Mononuclear cell (primary cell): Measurements from ENCODE around the gene RAC2. TPM values are rescaled to one million over a fixed set of nuclear protein-coding genes. Genes with fewer than 3 reads are reported as not detected.

ENCODE experiments used
- H3K27me3 ChIP-seq: 2 replicates; pipeline ENCODE4 v1.6.0; 2011; ENCODE audit warnings: low read length, control low read depth; ENCODE audit not compliant: insufficient read depth
- H3K4me1 ChIP-seq: 2 replicates; pipeline ENCODE4 v1.5.1; 2011; ENCODE audit warnings: mild to moderate bottlenecking, low read length, control low read depth; ENCODE audit not compliant: insufficient read depth
- H3K4me3 ChIP-seq: 2 replicates; pipeline ENCODE4 v1.5.1; 2011; ENCODE audit warnings: mild to moderate bottlenecking, low read length, moderate library complexity
- H3K9me3 ChIP-seq: 2 replicates; pipeline ENCODE4 v1.5.1; 2011; ENCODE audit warnings: low read depth, mild to moderate bottlenecking, control low read depth, low read length
- total RNA-seq: library from RNA; depleted of rRNA; stranded (reverse); fragments of >200 nt; gene quantifications from one replicate; pipeline ENCODE4 v1.2.3, GENCODE V29; 2012

Gene RAC2
- total RNA-seq, 1 donor, result 107 TPM

- Histone ChIP-seq H3K9me3 (no peaks in the 10 kb centered on the region), H3K4me1 (peaks cover 56% of the 10 kb centered on the region), H3K27me3 (no peaks in the 10 kb centered on the region), H3K4me3 (peak overlapping the region; percentile 46)
Measured at GRCh38 chr22:37267135-37267587, 23.1 kb upstream of the RAC2 start.

- H3K9me3 ChIP-seq, result no peaks in the 10 kb centered on the region
- peak overlapping the region; percentile 46 for H3K4me3 ChIP-seq
- H3K4me1 ChIP-seq, result peaks cover 51% of the 10 kb centered on the region
- H3K27me3 ChIP-seq, result no peaks in the 10 kb centered on the region
Measured at GRCh38 chr22:37266581-37267134, 22.6 kb upstream of the RAC2 start.

GRCh38 chr22:37263966-37264887, 20.2 kb upstream of the RAC2 start:
- Histone ChIP-seq H3K4me1 (peaks cover 46% of the 10 kb centered on the region), H3K9me3 (no peaks in the 10 kb centered on the region), H3K27me3 (no peaks in the 10 kb centered on the region), H3K4me3 (no peak overlapping the region)

- no peaks in the 10 kb centered on the region for H3K9me3 ChIP-seq
- H3K4me1 ChIP-seq, result peaks cover 34% of the 10 kb centered on the region
- H3K4me3 ChIP-seq, result no peak overlapping the region
- no peaks in the 10 kb centered on the region for H3K27me3 ChIP-seq
Measured at GRCh38 chr22:37262346-37262745, 18.3 kb upstream of the RAC2 start.

- H3K4me3 ChIP-seq, result no peak overlapping the region
- no peaks in the 10 kb centered on the region for H3K9me3 ChIP-seq
- H3K27me3 ChIP-seq, result no peaks in the 10 kb centered on the region
- peaks cover 25% of the 10 kb centered on the region for H3K4me1 ChIP-seq
Measured at GRCh38 chr22:37260901-37261336, 16.9 kb upstream of the RAC2 start.

- Histone ChIP-seq H3K4me1 (peaks cover 25% of the 10 kb centered on the region), H3K27me3 (no peaks in the 10 kb centered on the region), H3K4me3 (no peak overlapping the region), H3K9me3 (no peaks in the 10 kb centered on the region)
Measured at GRCh38 chr22:37260155-37260795, 16.2 kb upstream of the RAC2 start.

GRCh38 chr22:37259540-37260029, 15.5 kb upstream of the RAC2 start:
- peaks cover 25% of the 10 kb centered on the region for H3K4me1 ChIP-seq
- no peak overlapping the region for H3K4me3 ChIP-seq
- no peaks in the 10 kb centered on the region for H3K27me3 ChIP-seq
- no peaks in the 10 kb centered on the region for H3K9me3 ChIP-seq

- Histone ChIP-seq H3K9me3 (no peaks in the 10 kb centered on the region), H3K27me3 (no peaks in the 10 kb centered on the region), H3K4me3 (no peak overlapping the region), H3K4me1 (peaks cover 25% of the 10 kb centered on the region)
Measured at GRCh38 chr22:37258753-37259401, 14.8 kb upstream of the RAC2 start.

- Histone ChIP-seq H3K27me3 (no peaks in the 10 kb centered on the region), H3K4me3 (no peak overlapping the region), H3K4me1 (peaks cover 25% of the 10 kb centered on the region), H3K9me3 (no peaks in the 10 kb centered on the region)
Measured at GRCh38 chr22:37258005-37258752, 14.1 kb upstream of the RAC2 start.

- H3K4me1 ChIP-seq, result peaks cover 25% of the 10 kb centered on the region
- no peaks in the 10 kb centered on the region for H3K9me3 ChIP-seq
- H3K4me3 ChIP-seq, result no peak overlapping the region
- no peaks in the 10 kb centered on the region for H3K27me3 ChIP-seq
Measured at GRCh38 chr22:37256075-37256726, 12.1 kb upstream of the RAC2 start.

GRCh38 chr22:37255558-37256006, 11.5 kb upstream of the RAC2 start:
- Histone ChIP-seq H3K9me3 (no peaks in the 10 kb centered on the region), H3K4me3 (no peak overlapping the region), H3K27me3 (no peaks in the 10 kb centered on the region)

GRCh38 chr22:37254867-37255233, 10.8 kb upstream of the RAC2 start:
- H3K27me3 ChIP-seq, result no peaks in the 10 kb centered on the region
- H3K4me1 ChIP-seq, result peaks cover 11% of the 10 kb centered on the region
- H3K4me3 ChIP-seq, result no peak overlapping the region
- no peaks in the 10 kb centered on the region for H3K9me3 ChIP-seq

More at GRCh38 chr22:37255558-37256006, 11.5 kb upstream of the RAC2 start:
- peaks cover 18% of the 10 kb centered on the region for H3K4me1 ChIP-seq

- H3K27me3 ChIP-seq, result no peaks in the 10 kb centered on the region
- no peaks in the 10 kb centered on the region for H3K9me3 ChIP-seq
- peaks cover 6% of the 10 kb centered on the region for H3K4me1 ChIP-seq
- no peak overlapping the region for H3K4me3 ChIP-seq
Measured at GRCh38 chr22:37254209-37254866, 10.3 kb upstream of the RAC2 start.
